Lower leg skin (tissue), 3 donors: ENCODE data around the gene C19orf53.

Experiments used
- CTCF ChIP-seq, 3 donors: fragments of 450-650 bp; IDR thresholded peaks; one replicate each; pipeline ENCODE4 v1.5.1; 2016; ENCODE audit warnings: antibody characterized with exemption in 3 of 3, mild to moderate bottlenecking in 3 of 3, moderate library complexity in 2 of 3
- POLR2A ChIP-seq, 2 donors: fragments of 450-650 bp; IDR thresholded peaks; one replicate each; pipeline ENCODE4 v1.6.1; 2016 to 2017; ENCODE audit warnings: antibody characterized with exemption in 2 of 2, mild to moderate bottlenecking in 1 of 2, moderate library complexity in 1 of 2

- TF ChIP-seq CTCF (IDR thresholded peaks at IDR 0.05) (no peak), POLR2A (IDR thresholded peaks at IDR 0.05) (no peak)
Measured at GRCh38 chr19:13796301-13797057, 22.2 kb downstream of the C19orf53 start.
